K562 (cell line): ENCODE results near the gene SESN3. TPM values are rescaled to one million over a fixed set of nuclear protein-coding genes. Genes with fewer than 3 reads are reported as not detected.
A peak's percentile ranks its signal among the peaks of the same experiment; 100 is the strongest.

ENCODE experiments used
- ATAC-seq: fragments of 200-7000 bp; cut with Tn5 transposase; 3 replicates; pipeline ENCODE4 v1.9.1; 2020; ENCODE audit warnings: moderate library complexity
- BruUV-seq: library from RNA; stranded (reverse); fragments of 400-500 nt; replicated peaks from 2 replicates; lab custom pipeline; 2021; lab: Mats Ljungman, UMichigan
- CTCF ChIA-PET: fragments of 300-600 bp; formaldehyde crosslinking; extraction: SDS; loops from one replicate; lab custom pipeline; 2021; ENCODE audit warnings: low intra/inter-chr PET ratio; lab: Yijun Ruan, JAX
- POLR2A ChIA-PET: fragments of 300-600, 350-650 bp; sonication (Branson Sonifier 250); formaldehyde crosslinking; extraction: SDS; loops from one replicate; lab custom pipeline; 2021; ENCODE audit warnings: antibody characterized with exemption, inconsistent platforms; lab: Yijun Ruan, JAX
- DNase-seq, 4 experiments: peaks; one replicate each; pipeline versions ENCODE4 v3.0.0 to v3.0.0-alpha.2; 2011 to 2018; ENCODE audit warnings: low spot score in 3 of 4, mixed read lengths in 3 of 4; ENCODE audit errors: extremely low read depth in 1 of 4
- FAIRE-seq: peaks from 2 replicates; lab custom pipeline; 2011; peaks lifted over from hg19 to GRCh38; lab: Jason Lieb, UNC
- H2AFZ ChIP-seq: 2 replicates; pipeline ENCODE4 v1.6.0; 2011; ENCODE audit warnings: low read depth, low read length, control low read depth, inconsistent platforms
- H3K27ac ChIP-seq: fragments of 200-600 bp; 3 replicates; pipeline ENCODE4 v1.8.0; 2011; ENCODE audit warnings: low read depth, mild to moderate bottlenecking, control low read depth, inconsistent platforms, low read length, moderate library complexity, mixed read lengths; ENCODE audit errors: extremely low read depth
- H3K27me3 ChIP-seq, 2 experiments: fragments of 300-600 bp in 1 of 2; 2 replicates in 1 of 2; 3 replicates in 1 of 2; pipeline versions ENCODE4 v1.6.0 to v1.8.0; 2011; ENCODE audit warnings: inconsistent platforms in 2 of 2, low read length in 2 of 2, mild to moderate bottlenecking in 1 of 2, mixed read lengths in 1 of 2, moderate library complexity in 1 of 2; ENCODE audit not compliant: control insufficient read depth in 2 of 2, insufficient read depth in 2 of 2
- H3K36me3 ChIP-seq: fragments of 300-600 bp; 3 replicates; pipeline ENCODE4 v1.8.0; 2011; ENCODE audit warnings: mild to moderate bottlenecking, low read length, inconsistent platforms; ENCODE audit not compliant: control insufficient read depth, insufficient read depth
- H3K4me1 ChIP-seq, 2 experiments: fragments of 200-600 bp in 1 of 2; replicated peaks in 1 of 2; 2 replicates in 1 of 2; 3 replicates in 1 of 2; pipeline versions ENCODE4 v1.5.1 to v1.8.0; 2011; ENCODE audit warnings: inconsistent platforms in 2 of 2, low read length in 2 of 2, mild to moderate bottlenecking in 1 of 2, mixed read lengths in 1 of 2, moderate library complexity in 1 of 2; ENCODE audit not compliant: control insufficient read depth in 2 of 2, insufficient read depth in 2 of 2
- H3K4me2 ChIP-seq: 2 replicates; pipeline ENCODE4 v1.6.1; 2011; ENCODE audit warnings: low read length, control low read depth, inconsistent platforms, mixed read lengths; ENCODE audit not compliant: insufficient read depth
- H3K4me3 ChIP-seq: fragments of 200-600 bp; sonication (generic), shearing (Covaris generic); 2 replicates; pipeline ENCODE4 v1.5.1; 2016; ENCODE audit warnings: control low read depth, inconsistent platforms
- H3K79me2 ChIP-seq: fragments of 200-600 bp; 3 replicates; pipeline ENCODE4 v1.8.0; 2011; ENCODE audit warnings: low read length, inconsistent platforms; ENCODE audit not compliant: control insufficient read depth, insufficient read depth
- H3K9ac ChIP-seq, 2 experiments: 2 replicates each; pipeline versions ENCODE4 v1.6.0 to v1.6.1; 2011; ENCODE audit warnings: low read depth in 2 of 2, low read length in 2 of 2, control low read depth in 1 of 2, inconsistent platforms in 1 of 2, mild to moderate bottlenecking in 1 of 2, mixed read lengths in 1 of 2; ENCODE audit not compliant: insufficient read depth in 1 of 2
- H3K9me1 ChIP-seq: one replicate; pipeline ENCODE4 v1.6.0; 2011; ENCODE audit warnings: inconsistent platforms, mild to moderate bottlenecking, low read length, moderate library complexity; ENCODE audit not compliant: control insufficient read depth, insufficient read depth
- H3K9me3 ChIP-seq: replicated peaks from 2 replicates; pipeline ENCODE4 v1.5.1; 2011; ENCODE audit warnings: low read depth, low read length, inconsistent platforms; ENCODE audit not compliant: control insufficient read depth, insufficient read depth
- H4K20me1 ChIP-seq: replicated peaks from 2 replicates; pipeline ENCODE4 v1.6.1; 2011; ENCODE audit warnings: low read length, inconsistent platforms, mixed read lengths; ENCODE audit not compliant: control insufficient read depth, insufficient read depth
- COPS2 ChIP-seq: fragments of 450-650 bp; conservative IDR thresholded peaks from 2 replicates; pipeline ENCODE4 v1.6.1; 2016; ENCODE audit warnings: mild to moderate bottlenecking, moderate library complexity
- GATAD2B ChIP-seq: fragments of 450-650 bp; IDR thresholded peaks from 2 replicates; pipeline ENCODE4 v1.6.1; 2017; ENCODE audit warnings: mild to moderate bottlenecking, borderline replicate concordance
- MAFF ChIP-seq: IDR thresholded peaks from 2 replicates; pipeline ENCODE4 v1.6.1; 2012; ENCODE audit warnings: low read length, improper control_type of control experiment
- MYNN ChIP-seq, 2 experiments: sonication (generic); formaldehyde crosslinking in 1 of 2; IDR thresholded peaks; 2 replicates each; pipeline versions ENCODE4 v1.5.0 to v1.6.1; 2016 to 2020; ENCODE audit warnings: antibody characterized with exemption in 1 of 2, missing genetic modification reagents in 1 of 2
- NCOA2 ChIP-seq, 2 experiments: fragments of 450-650 bp; IDR thresholded peaks; 2 replicates each; pipeline ENCODE4 v1.6.1; 2018; ENCODE audit warnings: mild to moderate bottlenecking in 2 of 2, moderate library complexity in 1 of 2; ENCODE audit not compliant: partially characterized antibody in 2 of 2
- NR4A1 ChIP-seq, 2 experiments: fragments of 250-450 bp in 1 of 2; fragments of 450-650 bp in 1 of 2; sonication (Bioruptor Pico) in 1 of 2; IDR thresholded peaks; 2 replicates each; pipeline versions ENCODE4 v1.4.0 to v1.6.1; 2016 to 2020; ENCODE audit warnings: mild to moderate bottlenecking in 2 of 2, missing compliant biosample characterization in 1 of 2, missing genetic modification characterization in 1 of 2, moderate library complexity in 1 of 2
- POLR3G ChIP-seq: IDR thresholded peaks from 2 replicates; pipeline ENCODE4 v1.6.1; 2011; ENCODE audit not compliant: insufficient read length, insufficient replicate concordance; ENCODE audit errors: extremely low read depth
- RFX5 ChIP-seq: IDR thresholded peaks from 2 replicates; pipeline ENCODE4 v1.6.1; 2011; ENCODE audit warnings: low read depth, mild to moderate bottlenecking, improper control_type of control experiment, low read length
- SFPQ ChIP-seq: fragments of 200-400 bp; formaldehyde crosslinking; IDR thresholded peaks from 2 replicates; pipeline ENCODE4 v1.6.1; 2017; ENCODE audit warnings: mild to moderate bottlenecking, low read depth, low read length, moderate library complexity
- SMARCA5 ChIP-seq: fragments of 450-650 bp; IDR thresholded peaks from 2 replicates; pipeline ENCODE4 v1.6.1; 2016
- ZNF174 ChIP-seq: fragments of 250-450 bp; sonication (Bioruptor Pico); IDR thresholded peaks from 2 replicates; pipeline ENCODE4 v1.4.0; 2020; ENCODE audit warnings: mild to moderate bottlenecking
- ZNF274 ChIP-seq: IDR thresholded peaks from 2 replicates; pipeline ENCODE4 v1.6.1; 2011; ENCODE audit warnings: low read depth, mild to moderate bottlenecking, low read length, moderate library complexity, borderline replicate concordance
- ZNF79 ChIP-seq: fragments of 250-450 bp; sonication (Bioruptor Pico); IDR thresholded peaks from 2 replicates; pipeline ENCODE4 v1.4.0; 2020; ENCODE audit warnings: low read depth, mild to moderate bottlenecking, moderate library complexity
- WGBS: fragments of 100-300 bp; shearing (Covaris generic); methylation state at CpG from one replicate; pipeline ENCODE4 v1.1.6; 2016; ENCODE audit warnings: low coverage, mixed read lengths; ENCODE audit not compliant: insufficient coverage; ENCODE audit errors: missing lambda C conversion rate; 5-methylcytosine and 5-hydroxymethylcytosine counted together
- in situ Hi-C: fragments of 300-500 bp; cut with MboI; formaldehyde crosslinking; loops from 4 replicates; pipeline ENCODE4 v1.15.0; 2018; ENCODE audit warnings: inconsistent platforms, mixed read lengths
- intact Hi-C: fragments of 100-400 bp; cut with micrococcal nuclease; formaldehyde crosslinking; loops from 2 replicates; pipeline ENCODE4 v1.14.2; 2022
- polyA plus RNA-seq, 8 experiments: library from polyadenylated mRNA; depleted of rRNA in 4 of 8; stranded (reverse) in 5 of 8; unstranded in 3 of 8; fragments of >200 nt; fragmentation: Nextera tagmentation in 2 of 8; fragmentation: Illumina TruSeq in 1 of 8; extraction: Ambion mirVana in 2 of 8; extraction: Trizol in 1 of 8; gene quantifications; 2 replicates each; pipeline versions ENCODE4 v1.2.1 to v1.2.3, GENCODE V29; 2011 to 2014; ENCODE audit warnings: inconsistent platforms in 1 of 8, missing spikeins in 1 of 8
- total RNA-seq, 7 experiments: library from RNA; depleted of rRNA in 6 of 7; stranded (reverse); fragments of >200 nt in 6 of 7; fragmentation: Illumina TruSeq in 2 of 7; extraction: Trizol in 2 of 7; gene quantifications; 2 replicates each; pipeline versions ENCODE4 v1.2.1 to v1.2.3, GENCODE V29; 2011 to 2021; ENCODE audit warnings: low replicate concordance in 1 of 7

The SESN3 gene
- total and polyA plus RNA-seq, 9 of the 15 experiments (the other 6 are each of a cell fraction or from before 2014, with no cell fraction given): 0.44 to 2.6 (median 1.5) TPM

GRCh38 chr11:95255251-95256145 lies 24.5 kb upstream of the SESN3 start:
- H4K20me1 ChIP-seq: no peaks in the 10 kb centered on the region
- ATAC-seq (no peak), FAIRE-seq (no peak)
- intact Hi-C loops (no loop called here), in situ Hi-C loops (no loop called here)
- no peak overlapping the region for H3K4me2 ChIP-seq
- no peaks in the 10 kb centered on the region for H3K79me2 ChIP-seq
- no TSS peak for BruUV-seq
- H3K9me3 ChIP-seq: no peaks in the 10 kb centered on the region; the same call in 1 of the 2 replicates
- H3K36me3 ChIP-seq: no peaks in the 10 kb centered on the region
- H3K4me3 ChIP-seq: no peak overlapping the region
- WGBS: 5% methylated on average over 4 of the region's 4 CpGs
- TF ChIP-seq GATAD2B: no peak
- TF ChIP-seq ZNF174: no peak
- TF ChIP-seq, all 486 proteins: peak for 0
- no peak for DNase-seq
- Histone ChIP-seq H3K9me1 (no peaks in the 10 kb centered on the region), H3K9ac (no peak overlapping the region), H2AFZ (peak overlapping the region; percentile 79; the same call in 1 of the 2 replicates), H3K27me3 (peaks cover 0 to 2% of the 10 kb centered on the region in 2 experiments; a peak in 1 of 5 replicates), H3K4me1 (0 out of 5 replicates have a peak, but pooled peaks cover 0 to 2% of the 10 kb centered on the region in 2 experiments), H3K27ac (no peak overlapping the region)
- POLR2A ChIA-PET: interaction anchor here (1.3 kb wide), 1 partner anchor 27 kb away, joined by 3 read pairs; no protein-coding TSS in a partner anchor
- CTCF ChIA-PET: interaction anchor here (0.6 kb wide), 1 partner anchor 150 kb away, joined by 3 read pairs; no protein-coding TSS in a partner anchor

- DNase-seq: no peak
- no TSS peak for BruUV-seq
- no peaks in the 10 kb centered on the region for H3K9me1 ChIP-seq
- H3K27me3 ChIP-seq: peaks cover 0 to 2% of the 10 kb centered on the region in 2 experiments; a peak in 1 of 5 replicates
- in situ Hi-C loops (no loop called here), intact Hi-C loops (no loop called here)
- CTCF ChIA-PET: no interaction called here
- no peak for ATAC-seq
- no peak overlapping the region for H2AFZ ChIP-seq
- H3K27ac ChIP-seq: no peak overlapping the region
- no peak overlapping the region for H3K9ac ChIP-seq
- no peaks in the 10 kb centered on the region for H4K20me1 ChIP-seq
- H3K4me3 ChIP-seq: no peak overlapping the region
- H3K9me3 ChIP-seq: no peaks in the 10 kb centered on the region; the same call in 1 of the 2 replicates
- no peak for FAIRE-seq
- no peaks in the 10 kb centered on the region for H3K79me2 ChIP-seq
- H3K36me3 ChIP-seq: no peaks in the 10 kb centered on the region
- POLR2A ChIA-PET: interaction anchor here (0.6 to 1.3 kb wide), 3 partner anchors 24 to 197 kb away, joined by 3 read pairs; partner anchors contain the start of gene SESN3
- no peak overlapping the region for H3K4me2 ChIP-seq
- 0 out of 5 replicates have a peak, but pooled peaks cover 0 to 2% of the 10 kb centered on the region in 2 experiments for H3K4me1 ChIP-seq
- no peak for TF ChIP-seq SMARCA5
- no peak for TF ChIP-seq ZNF274
- no peak for TF ChIP-seq MAFF
- no peak for TF ChIP-seq POLR3G
- no peak for TF ChIP-seq NCOA2 (IDR thresholded peaks at IDR 0.05; ENCODE audit: partially characterized antibody in 2 of 2)
- no peak for TF ChIP-seq NR4A1 (CRISPR knock-in tag; IDR thresholded peaks at IDR 0.05)
- no peak for TF ChIP-seq NR4A1 (tag; IDR thresholded peaks at IDR 0.05)
- TF ChIP-seq SFPQ: no peak
- no peak for TF ChIP-seq COPS2
- no peak for TF ChIP-seq MYNN (IDR thresholded peaks at IDR 0.05)
- TF ChIP-seq MYNN (CRISPR knock-in tag; IDR thresholded peaks at IDR 0.05): no peak
- TF ChIP-seq RFX5: no peak
- TF ChIP-seq ZNF79 (CRISPR knock-in tag): no peak
Observed at GRCh38 chr11:95254716-95255115, 23.7 kb upstream of the SESN3 start.
